ENCODE measurements around the gene TPO.

DNA sequence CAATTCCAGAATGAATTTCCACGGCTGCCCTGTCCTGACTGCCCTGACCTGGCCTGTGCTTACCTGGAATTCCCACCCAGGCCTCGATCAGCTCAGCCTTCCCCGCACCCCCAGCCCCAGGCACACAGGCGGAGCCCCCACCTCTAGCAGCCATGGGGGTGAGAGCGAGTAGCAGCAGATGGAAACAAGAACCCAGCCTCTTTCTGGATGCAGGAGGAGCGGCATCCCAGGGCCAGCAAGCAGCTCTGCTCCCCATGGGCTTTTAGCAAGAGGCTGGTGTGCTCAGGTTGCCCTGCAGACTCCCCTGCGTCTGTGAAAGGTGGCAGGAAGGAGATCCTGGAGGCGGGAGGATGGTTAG is 101.8 kb downstream of the TPO start:
- TF ChIP-seq POLR2A (IDR thresholded peaks at IDR 0.05), result no peak
- no peak for TF ChIP-seq CTCF (IDR thresholded peaks at IDR 0.05)
- TF ChIP-seq POLR2AphosphoS5 (IDR thresholded peaks at IDR 0.05), result no peak
- TF ChIP-seq EP300 (IDR thresholded peaks at IDR 0.05), result no peak
